Measurements from ENCODE around the gene RAB27A. TPM values are rescaled to one million over a fixed set of nuclear protein-coding genes. Genes with fewer than 3 reads are reported as not detected.
A peak's percentile ranks its signal among the peaks of the same experiment; 100 is the strongest.

The RAB27A gene
- total RNA-seq, 1 donor from 2014 or later: 26.7 TPM

DNA sequence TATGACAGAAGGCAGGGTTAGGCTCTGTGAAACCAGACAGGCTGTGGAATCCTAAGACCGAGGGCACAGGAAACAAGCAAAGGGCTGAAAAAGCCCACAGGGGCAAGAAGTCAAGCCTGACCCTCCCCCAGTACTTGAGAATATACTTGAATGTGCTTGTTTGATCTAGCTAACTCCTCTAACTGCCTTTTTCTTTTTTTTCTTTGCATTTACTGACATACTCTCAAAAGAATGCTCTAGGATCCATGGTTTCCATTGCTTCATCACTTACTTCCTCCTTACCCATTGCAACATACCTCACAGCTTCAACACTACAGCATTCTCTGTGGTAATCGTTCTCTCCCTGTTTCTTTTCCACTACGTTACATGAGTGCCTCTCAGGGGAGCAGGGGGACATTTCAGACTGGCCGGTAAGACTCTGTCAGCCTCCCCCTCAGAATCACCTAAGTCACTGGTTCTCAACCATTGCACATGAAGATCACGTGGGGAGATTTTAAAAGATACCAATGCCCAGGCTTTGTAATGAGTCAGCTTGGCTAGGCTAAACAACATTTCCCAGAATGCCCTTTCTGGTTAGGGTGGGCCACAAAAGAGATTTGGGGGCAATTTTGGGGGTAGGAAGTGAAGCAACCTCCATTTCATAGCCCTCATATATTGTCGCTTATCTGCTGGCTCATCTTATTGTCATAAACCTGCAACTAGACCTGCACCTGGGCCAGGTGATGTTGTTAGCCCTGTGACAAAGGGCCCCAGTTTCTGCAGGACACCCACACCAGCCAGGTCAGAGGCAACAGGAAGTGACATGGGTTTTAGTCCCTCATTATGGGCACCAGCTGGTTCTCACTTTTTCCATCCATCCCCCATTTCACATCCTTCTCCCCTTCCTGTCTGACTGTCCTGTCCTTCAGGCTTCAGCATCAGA is 68.3 kb downstream of the RAB27A start:
- ChIA-PET CTCF (interaction anchor here (1.8 to 2.0 kb wide), 4 partner anchors 69 to 218 kb away, joined by 5 to 8 read pairs (median 6); partner anchors contain the start of genes CCPG1 and PIERCE2), POLR2A (interaction anchor here (0.7 to 3.0 kb wide), 7 partner anchors 9 to 98 kb away, joined by 3 to 22 read pairs (median 5); partner anchors contain the start of genes PIGB, PIGBOS1 and RSL24D1)
- Mint-ChIP-seq H3K36me3 (ENCODE audit: low read depth) (peaks cover 5% of the 10 kb centered on the region), H3K27ac (peak overlapping the region; percentile 47), H3K4me3 (peak overlapping the region; percentile 49), H3K4me1 (peaks cover 67% of the 10 kb centered on the region), H3K27me3 (no peaks in the 10 kb centered on the region), H3K9me3 (no peaks in the 10 kb centered on the region)
- DNase-seq: no peak
- ATAC-seq (ENCODE audit: low read depth): peak; percentile 59
- intact Hi-C loops (cut with micrococcal nuclease): loop anchor here (1.0 to 10.0 kb wide), 7 partner anchors 24 to 187 kb away; partner anchors contain the start of genes CCPG1 and PIERCE2
- TF ChIP-seq, protein P1, sequence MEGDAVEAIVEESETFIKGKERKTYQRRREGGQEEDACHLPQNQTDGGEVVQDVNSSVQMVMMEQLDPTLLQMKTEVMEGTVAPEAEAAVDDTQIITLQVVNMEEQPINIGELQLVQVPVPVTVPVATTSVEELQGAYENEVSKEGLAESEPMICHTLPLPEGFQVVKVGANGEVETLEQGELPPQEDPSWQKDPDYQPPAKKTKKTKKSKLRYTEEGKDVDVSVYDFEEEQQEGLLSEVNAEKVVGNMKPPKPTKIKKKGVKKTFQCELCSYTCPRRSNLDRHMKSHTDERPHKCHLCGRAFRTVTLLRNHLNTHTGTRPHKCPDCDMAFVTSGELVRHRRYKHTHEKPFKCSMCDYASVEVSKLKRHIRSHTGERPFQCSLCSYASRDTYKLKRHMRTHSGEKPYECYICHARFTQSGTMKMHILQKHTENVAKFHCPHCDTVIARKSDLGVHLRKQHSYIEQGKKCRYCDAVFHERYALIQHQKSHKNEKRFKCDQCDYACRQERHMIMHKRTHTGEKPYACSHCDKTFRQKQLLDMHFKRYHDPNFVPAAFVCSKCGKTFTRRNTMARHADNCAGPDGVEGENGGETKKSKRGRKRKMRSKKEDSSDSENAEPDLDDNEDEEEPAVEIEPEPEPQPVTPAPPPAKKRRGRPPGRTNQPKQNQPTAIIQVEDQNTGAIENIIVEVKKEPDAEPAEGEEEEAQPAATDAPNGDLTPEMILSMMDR (IDR thresholded peaks at IDR 0.05): no peak

DNA sequence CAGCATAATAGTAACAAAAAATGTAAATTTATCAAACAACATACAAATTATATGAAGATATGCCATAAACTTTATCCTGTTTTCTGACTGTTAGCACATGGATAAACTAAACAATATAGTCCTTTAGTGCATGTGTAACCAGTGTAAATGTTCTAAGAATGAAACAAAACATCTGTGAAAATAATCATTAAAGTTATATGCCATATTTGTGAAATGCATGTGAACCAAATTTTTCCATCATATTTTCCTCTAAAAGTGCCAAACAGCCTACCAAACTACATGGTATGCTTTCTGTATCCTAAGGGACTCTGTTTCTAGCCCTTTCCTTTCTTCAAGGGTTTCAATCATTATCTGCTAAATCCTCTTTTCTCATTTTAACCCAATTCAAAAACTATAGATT is 69.0 kb downstream of the RAB27A start:
- H3K36me3 Mint-ChIP-seq (ENCODE audit: low read depth): peaks cover 3% of the 10 kb centered on the region
- ATAC-seq (ENCODE audit: low read depth) (no peak), DNase-seq (no peak)
- no peaks in the 10 kb centered on the region for H3K27me3 Mint-ChIP-seq
- ChIA-PET POLR2A (interaction anchor here (0.7 to 3.0 kb wide), 4 partner anchors 9 to 57 kb away, joined by 3 to 22 read pairs (median 7); partner anchors contain the start of gene RSL24D1), CTCF (interaction anchor here (1.9 to 2.0 kb wide), 2 partner anchors 215 to 218 kb away, joined by 5 to 8 read pairs; no protein-coding TSS in a partner anchor)
- peaks cover 65% of the 10 kb centered on the region for H3K4me1 Mint-ChIP-seq
- H3K27ac Mint-ChIP-seq: peak overlapping the region; percentile 47
- no peaks in the 10 kb centered on the region for H3K9me3 Mint-ChIP-seq
- intact Hi-C loops (cut with micrococcal nuclease): loop anchor here (1.0 to 10.0 kb wide), 5 partner anchors 23 to 188 kb away; partner anchors contain the start of genes CCPG1 and PIERCE2
- TF ChIP-seq, protein P1 (IDR thresholded peaks at IDR 0.05): no peak
- no peak overlapping the region for H3K4me3 Mint-ChIP-seq

DNA sequence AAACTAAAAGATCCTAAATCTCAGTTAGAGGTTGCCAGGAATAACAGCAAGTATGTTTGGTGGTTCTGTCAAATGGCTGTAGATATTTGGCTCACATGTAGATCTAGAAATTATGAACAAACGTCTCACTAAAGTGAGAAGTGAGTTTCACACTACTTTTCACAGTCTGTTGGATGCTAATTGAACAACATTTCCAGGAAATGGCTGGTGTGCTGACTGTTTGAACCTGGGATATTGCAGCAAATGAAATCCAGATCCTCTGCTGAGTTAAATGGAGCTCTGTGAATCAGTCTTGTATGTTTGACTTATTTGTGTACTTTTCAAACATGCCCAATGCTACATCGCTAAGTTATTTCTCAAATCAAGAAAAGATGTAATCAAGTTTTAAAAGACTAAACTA is 71.6 kb downstream of the RAB27A start:
- intact Hi-C loops (cut with micrococcal nuclease): loop anchor here (5.0 kb wide), 1 partner anchor 1136 kb away; no protein-coding TSS in a partner anchor
- POLR2A ChIA-PET: interaction anchor here (2.1 kb wide), 1 partner anchor 190 kb away, joined by 7 read pairs; the partner anchor contains the start of genes CCPG1 and PIERCE2
- ATAC-seq (ENCODE audit: low read depth) (no peak), DNase-seq (no peak)
- CTCF ChIA-PET: interaction anchor here (0.7 to 3.2 kb wide), 10 partner anchors 21 to 222 kb away, joined by 3 to 32 read pairs (median 5); partner anchors contain the start of genes PIGB, PIGBOS1 and RSL24D1
- TF ChIP-seq, protein P1 (IDR thresholded peaks at IDR 0.05): no peak
- Mint-ChIP-seq H3K27me3 (no peaks in the 10 kb centered on the region), H3K4me3 (no peak overlapping the region), H3K27ac (no peak overlapping the region), H3K4me1 (peaks cover 40% of the 10 kb centered on the region), H3K36me3 (ENCODE audit: low read depth) (peaks cover 3% of the 10 kb centered on the region), H3K9me3 (no peaks in the 10 kb centered on the region)

DNA sequence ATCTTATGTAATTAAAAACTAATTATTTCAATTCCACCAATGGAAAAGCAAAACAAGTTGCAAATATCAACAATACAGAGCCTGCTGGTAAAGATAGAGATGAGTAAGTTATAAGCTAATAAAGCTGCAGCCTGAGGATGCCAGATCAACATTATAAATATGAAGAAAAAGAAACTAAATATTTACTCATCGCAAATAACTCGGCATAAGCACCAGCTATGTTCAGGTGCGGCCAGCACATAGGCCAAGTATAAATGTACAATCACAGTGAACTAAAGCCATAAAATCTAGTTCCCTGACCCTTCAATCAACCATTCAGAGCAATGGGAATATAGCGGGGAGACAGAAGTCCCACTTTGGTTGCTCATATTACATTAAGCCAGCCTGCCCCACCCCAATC is 85.1 kb downstream of the RAB27A start:
- Mint-ChIP-seq H3K27me3 (no peaks in the 10 kb centered on the region), H3K4me1 (no peaks in the 10 kb centered on the region), H3K4me3 (no peak overlapping the region), H3K9me3 (no peaks in the 10 kb centered on the region), H3K27ac (no peak overlapping the region), H3K36me3 (ENCODE audit: low read depth) (peaks cover 11% of the 10 kb centered on the region)
- CTCF ChIA-PET: no interaction called here
- POLR2A ChIA-PET: no interaction called here
- DNase-seq (no peak), ATAC-seq (ENCODE audit: low read depth) (no peak)
- intact Hi-C loops (cut with micrococcal nuclease): no loop called here
- TF ChIP-seq, protein P1 (IDR thresholded peaks at IDR 0.05): no peak

DNA sequence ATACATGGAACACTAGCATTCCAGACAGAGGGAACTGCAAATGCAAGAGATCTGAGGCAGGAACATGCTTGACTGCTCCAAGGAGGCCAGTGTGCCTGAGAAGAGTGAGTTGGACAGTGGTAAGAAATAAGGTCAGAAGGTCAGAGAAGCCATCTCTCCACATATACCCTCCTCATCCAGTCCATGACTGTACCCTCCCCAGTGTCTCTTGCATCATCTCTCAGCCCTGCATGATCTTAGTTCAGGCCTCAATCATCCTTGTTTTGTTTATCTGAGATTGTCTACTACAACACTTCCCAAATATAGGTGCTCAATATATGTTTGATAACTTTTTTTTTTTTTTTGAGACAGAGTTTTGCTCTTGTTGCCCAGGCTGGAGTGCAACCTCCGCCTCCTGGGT is 87.4 kb downstream of the RAB27A start:
- no peak for DNase-seq
- ChIA-PET CTCF (no interaction called here), POLR2A (no interaction called here)
- H3K9me3 Mint-ChIP-seq: peaks cover 2% of the 10 kb centered on the region
- H3K27me3 Mint-ChIP-seq: no peaks in the 10 kb centered on the region
- TF ChIP-seq, protein P1 (IDR thresholded peaks at IDR 0.05): no peak
- ATAC-seq (ENCODE audit: low read depth): no peak
- H3K27ac Mint-ChIP-seq: no peak overlapping the region
- no peak overlapping the region for H3K4me3 Mint-ChIP-seq
- peaks cover 3% of the 10 kb centered on the region for H3K4me1 Mint-ChIP-seq
- intact Hi-C loops (cut with micrococcal nuclease): no loop called here
- H3K36me3 Mint-ChIP-seq (ENCODE audit: low read depth): peaks cover 11% of the 10 kb centered on the region
